GM19452 (cell line): ENCODE results near the gene NEK11.
A peak's percentile ranks its signal among the peaks of the same experiment; 100 is the strongest.
"Not testable (repeated sequence)": the region's sequence is repeated elsewhere in the genome, so short reads cannot be mapped to it uniquely, and the experiment has no call there.

Source experiments
- ATAC-seq: cut with Tn5 transposase; IDR thresholded peaks from one replicate; pipeline ENCODE4 v1.9.1; 2021; ENCODE audit not compliant: unreplicated experiment

NEK11 gene

DNA sequence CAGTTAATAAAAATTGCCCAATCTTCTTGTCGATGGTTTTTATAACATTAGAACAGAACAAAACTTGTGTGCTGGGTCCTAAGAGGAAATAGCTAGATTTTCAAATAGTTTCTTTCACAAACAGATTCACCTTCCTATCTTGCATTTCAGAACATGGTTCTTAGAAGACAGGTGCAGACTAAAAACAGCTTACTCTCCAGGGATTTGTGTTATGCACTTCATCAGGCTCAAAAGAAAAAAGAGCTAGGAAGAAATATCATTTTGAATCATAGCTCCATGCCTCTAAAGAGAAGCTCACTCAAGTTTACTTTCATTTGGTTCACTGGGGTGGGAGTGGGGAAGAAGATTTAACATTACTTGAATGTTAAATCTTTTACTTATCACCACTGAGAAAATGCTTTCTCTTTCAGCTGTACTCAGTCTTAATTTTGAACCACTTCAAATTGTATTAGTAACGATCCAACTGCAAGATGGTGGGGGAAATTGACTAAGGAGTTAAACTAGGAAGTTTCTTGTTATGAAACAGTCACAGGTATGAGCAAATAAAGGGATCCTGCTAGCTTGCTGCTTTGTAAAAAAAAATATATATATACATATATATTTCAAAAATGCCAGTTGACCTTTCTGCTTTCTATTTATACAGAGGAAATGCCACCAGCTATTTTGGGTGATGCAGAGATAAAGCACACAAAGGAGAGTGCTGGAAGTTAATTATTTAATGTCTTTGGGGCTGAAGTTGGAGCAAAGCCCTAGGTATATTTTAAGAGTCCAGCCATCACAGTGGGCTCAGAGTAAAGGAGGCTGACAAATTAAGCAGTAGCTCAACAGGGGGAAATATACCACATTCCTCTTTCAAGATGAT lies 326.6 kb downstream of the NEK11 start:
- no peak for ATAC-seq

DNA sequence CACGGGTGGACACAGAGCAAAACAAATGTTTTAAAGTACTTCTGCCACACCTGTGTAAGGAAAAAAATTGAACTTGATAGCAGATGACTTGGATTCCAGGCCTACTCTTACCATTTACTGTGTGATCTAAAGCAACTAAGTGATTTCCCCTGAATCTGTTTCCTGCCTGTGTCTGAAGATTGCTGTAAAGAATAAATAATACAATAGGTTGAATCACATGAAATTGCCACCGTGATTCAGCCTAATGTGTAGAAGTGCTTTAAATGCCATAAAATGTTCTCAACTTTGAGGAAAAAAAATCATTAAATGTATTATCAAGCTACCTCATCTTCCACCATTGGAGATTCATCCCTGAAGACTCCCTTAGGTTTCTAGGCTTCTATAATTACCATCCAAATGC lies 327.3 kb downstream of the NEK11 start:
- no peak for ATAC-seq

DNA sequence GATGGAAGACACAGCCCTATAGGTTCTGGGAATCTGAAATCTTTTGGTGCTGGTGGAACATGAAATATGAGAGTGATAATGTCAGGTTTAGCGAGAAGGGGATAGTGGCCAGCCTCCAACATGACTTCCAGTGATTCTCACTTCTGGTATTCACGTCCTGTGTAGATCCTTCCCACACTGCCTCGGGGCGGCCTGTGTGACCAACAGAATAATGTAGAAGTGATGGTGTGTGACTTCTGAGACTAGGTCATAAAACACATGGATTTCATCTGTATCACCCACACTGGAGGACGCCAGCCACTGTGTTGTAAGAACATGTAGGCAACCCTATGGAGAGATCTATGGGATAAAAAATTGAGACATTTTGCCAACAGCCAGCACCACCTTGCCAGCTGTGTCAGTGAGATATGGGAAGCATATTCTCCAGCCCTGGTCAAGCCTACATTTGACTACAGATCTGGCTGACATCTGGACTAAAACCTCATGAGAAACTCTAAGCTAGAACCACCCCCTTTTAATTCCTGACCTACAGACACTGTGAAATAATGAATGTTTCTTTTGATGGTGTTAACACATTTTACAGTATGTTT lies 329.4 kb downstream of the NEK11 start:
- no peak for ATAC-seq

DNA sequence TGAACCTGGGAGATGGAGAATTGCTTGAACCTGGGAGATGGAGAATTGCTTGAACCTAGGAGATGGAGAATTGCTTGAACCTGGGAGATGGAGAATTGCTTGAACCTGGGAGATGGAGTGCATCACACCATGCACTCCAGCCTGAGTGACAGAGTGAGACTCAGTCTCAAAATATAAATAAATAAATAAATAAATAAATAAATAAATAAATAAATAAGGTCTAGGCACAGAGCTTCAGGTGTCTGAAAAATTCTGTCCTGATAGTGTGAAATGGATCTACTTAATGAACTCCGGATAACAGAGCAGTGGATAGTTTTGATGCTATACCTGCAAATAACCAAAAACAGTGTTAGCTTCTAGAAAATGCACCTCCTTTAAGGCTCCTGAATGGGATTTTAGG lies 330.6 kb downstream of the NEK11 start:
- no peak for ATAC-seq

DNA sequence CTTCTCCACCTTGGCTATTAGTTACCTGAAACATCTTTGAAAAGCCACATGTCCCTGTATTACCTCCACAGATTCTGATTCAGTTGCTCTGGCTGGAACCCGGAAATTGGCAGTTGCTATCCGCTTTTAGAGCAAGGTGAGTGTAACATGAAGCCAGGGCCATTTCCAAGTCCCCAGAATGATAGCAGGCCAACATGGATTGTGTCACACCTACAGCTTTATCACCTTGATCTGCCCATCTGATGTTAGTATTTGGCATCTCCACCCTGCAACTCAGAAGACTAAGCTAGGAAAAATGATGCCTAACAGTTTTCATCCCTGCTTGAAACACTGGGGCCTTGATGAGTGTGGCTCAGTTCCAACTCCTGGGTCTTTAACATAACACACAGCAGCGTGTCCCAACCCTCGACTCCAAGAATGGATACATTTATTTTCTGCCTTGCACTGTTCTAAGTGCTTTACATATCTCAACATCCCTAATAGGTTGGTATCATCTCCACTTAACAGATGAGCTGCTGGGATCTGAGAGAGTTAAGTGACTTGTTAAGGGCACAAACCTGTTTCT lies 333.6 kb downstream of the NEK11 start:
- ATAC-seq: no peak

DNA sequence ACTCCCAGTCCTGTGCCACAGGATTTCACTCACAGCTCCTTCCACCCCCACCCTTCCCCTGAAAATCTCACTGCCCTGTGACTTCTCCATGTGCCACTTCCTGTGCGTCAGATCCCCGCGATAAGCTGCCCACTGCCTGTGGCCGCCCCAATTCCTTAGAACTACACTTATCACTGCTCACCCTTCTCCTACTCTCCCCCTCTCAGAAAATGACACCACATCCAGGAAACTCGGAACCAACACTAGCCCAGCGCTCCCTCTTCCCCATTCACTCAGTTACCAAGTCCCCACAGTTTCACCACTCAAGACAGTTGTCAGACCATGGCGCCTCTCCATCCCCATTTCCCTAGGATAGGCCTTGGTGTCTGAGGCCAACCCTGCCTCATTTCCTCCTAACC lies 334.4 kb downstream of the NEK11 start:
- ATAC-seq: not testable (repeated sequence)

DNA sequence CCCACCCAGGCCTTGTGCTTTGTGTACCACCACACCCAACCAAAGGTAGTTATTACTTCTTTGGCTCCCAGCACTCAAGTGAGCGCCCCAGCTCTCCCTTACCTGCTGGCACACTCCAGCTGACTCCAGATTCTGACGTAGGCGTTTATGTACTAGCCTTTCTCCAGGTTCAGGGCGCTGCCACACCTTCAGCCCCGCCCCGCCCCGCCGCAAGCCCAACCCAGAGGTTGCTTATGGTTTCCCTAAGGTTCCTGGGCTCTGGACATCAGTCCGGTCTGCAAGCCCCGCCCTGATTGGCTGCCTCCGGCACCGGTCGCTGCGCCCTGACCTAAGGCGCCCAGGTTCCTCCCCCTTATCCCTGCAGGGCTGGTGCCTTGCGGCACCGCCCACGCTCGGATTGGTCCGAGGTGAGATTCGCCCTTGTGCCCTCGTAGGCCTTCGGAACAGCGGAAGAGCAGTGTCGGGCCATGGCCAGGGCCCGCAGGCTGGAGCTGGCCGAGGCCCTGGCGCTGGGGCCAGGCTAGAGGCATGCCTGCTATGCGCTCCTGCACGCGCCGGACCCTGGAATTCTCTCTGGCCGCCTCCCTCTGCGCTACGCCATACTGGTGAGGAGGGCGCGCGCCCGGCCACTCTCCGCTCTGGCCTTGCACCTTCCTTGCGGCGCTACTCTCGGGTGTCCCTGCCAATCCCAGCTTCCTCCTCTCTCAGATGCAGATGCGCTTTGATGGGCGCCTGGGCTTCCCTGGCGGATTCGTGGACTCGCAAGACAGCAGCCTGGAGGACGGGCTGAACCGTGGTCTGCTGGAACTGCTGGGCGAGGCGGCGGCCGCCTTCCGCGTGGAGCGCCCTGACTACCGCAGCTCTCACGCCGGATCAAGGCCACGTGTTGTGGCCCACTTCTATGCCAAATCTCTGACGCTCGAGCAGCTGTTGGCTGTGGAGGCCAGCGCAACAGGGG lies 335.1 kb downstream of the NEK11 start:
- peak; percentile 93 for ATAC-seq

DNA sequence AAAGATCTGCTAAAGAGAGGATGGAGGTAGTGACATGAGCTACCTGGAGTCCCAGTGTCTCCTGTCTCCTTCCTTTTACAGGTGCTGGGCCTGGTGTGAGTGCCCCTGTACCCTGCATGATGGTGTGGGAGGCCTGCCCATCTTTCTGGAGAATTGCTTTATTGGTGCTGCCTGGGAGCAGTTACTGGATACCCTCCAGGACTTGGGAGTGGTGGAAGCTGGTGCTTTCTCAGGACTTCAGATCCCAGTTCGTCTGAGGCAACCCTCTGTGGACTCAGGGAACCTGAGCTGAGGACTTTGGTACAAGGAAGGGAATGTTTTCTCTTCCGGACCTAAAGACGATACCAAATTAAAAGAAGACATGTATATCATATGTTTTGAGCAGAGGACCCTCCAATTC lies 336.6 kb downstream of the NEK11 start:
- no peak for ATAC-seq

DNA sequence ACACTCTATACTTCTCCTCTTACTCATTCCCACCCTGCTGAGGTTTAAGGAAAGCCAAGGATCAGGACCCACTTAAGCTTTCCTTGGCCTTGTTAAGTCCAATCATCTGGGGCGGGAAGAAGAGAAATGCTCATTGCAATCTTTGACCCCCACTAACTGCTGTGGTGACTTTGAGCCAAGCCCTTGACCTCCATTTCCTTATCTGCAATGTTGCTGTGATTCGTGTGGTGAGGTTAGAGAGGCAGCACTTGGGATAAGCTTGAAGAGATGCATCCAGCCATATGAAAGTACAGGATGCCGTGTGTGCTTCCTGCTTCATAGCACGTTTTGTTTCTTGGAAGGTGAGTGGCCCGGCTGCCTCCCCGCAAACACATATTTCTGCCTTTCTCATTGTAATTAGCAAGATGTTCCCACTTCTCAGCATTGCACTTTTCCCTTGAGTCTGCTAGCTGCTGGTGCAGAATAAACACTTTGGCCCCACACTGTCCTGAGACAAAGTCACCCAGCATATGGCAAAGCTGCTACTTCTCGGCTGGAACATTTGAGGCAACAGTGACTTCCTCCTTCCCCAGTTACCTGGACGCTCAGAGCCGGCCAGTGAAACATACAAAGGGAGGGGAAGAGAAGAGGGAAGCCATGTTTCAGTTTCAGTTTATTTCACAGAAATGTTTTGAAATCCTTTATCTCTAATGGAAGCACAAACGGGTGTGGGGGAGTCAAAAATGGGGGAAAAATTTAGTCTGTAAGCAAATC lies 344.4 kb downstream of the NEK11 start:
- ATAC-seq: no peak

DNA sequence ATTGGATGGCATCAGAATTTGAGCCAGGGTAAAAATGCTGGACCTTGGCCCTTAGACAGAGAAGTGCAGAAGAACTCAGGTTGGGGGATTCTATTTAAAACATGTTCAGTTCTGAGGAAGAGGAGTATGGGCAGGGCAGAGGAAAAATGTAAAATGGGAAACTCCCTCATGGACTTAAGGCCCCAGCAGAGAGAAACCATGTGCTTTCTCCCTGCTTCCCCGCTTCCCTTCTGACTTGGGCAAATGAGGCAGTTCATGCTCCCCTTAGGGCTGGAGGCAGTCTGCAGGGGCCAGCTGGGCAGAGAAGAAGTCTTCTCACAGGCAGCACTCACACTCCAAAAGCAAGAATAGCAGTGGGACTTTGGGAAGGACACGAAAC lies 345.0 kb downstream of the NEK11 start:
- no peak for ATAC-seq

DNA sequence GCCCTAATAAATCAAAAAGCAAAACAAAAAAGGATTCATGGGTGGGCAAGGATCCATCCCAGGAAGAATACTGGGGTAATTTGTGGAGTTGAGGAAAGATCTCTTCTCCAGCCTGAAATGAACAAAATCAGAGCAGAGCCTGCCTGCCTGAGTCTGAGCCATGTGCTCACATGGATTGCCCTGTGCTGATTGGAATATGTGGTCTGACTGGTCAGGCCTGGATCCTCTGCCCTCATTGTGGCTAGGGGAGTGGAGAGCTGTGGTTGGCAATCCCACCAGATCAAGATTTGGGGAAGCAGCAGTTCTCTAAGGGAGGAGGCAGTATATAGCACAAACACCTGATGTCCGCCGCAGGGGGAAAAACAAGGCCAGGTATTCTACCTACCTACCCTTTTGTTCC lies 348.1 kb downstream of the NEK11 start:
- no peak for ATAC-seq

DNA sequence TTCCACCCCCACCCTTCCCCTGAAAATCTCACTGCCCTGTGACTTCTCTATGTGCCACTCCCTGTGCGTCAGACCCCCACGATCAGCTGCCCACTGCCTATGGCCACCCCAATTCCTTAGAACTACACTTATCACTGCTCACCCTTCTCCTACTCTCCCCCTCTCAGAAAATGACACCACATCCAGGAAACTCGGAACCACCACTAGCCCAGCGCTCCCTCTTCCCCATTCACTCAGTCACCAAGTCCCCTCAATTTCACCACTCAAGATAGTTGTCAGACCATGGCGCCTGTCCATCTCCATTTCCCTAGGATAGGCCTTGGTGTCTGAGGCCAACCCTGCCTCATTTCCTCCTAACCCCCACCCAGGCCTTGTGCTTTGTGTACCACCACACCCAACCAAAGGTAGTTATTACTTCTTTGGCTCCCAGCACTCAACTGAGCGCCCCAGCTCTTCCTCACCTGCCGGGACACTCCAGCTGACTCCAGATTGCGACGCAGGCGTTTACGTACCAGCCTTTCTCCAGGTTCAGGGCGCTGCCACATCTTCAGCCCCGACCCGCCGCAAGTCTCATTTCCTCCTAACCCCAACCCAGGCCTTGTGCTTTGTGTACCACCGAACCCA lies 354.3 kb downstream of the NEK11 start:
- ATAC-seq: peak; percentile 15

DNA sequence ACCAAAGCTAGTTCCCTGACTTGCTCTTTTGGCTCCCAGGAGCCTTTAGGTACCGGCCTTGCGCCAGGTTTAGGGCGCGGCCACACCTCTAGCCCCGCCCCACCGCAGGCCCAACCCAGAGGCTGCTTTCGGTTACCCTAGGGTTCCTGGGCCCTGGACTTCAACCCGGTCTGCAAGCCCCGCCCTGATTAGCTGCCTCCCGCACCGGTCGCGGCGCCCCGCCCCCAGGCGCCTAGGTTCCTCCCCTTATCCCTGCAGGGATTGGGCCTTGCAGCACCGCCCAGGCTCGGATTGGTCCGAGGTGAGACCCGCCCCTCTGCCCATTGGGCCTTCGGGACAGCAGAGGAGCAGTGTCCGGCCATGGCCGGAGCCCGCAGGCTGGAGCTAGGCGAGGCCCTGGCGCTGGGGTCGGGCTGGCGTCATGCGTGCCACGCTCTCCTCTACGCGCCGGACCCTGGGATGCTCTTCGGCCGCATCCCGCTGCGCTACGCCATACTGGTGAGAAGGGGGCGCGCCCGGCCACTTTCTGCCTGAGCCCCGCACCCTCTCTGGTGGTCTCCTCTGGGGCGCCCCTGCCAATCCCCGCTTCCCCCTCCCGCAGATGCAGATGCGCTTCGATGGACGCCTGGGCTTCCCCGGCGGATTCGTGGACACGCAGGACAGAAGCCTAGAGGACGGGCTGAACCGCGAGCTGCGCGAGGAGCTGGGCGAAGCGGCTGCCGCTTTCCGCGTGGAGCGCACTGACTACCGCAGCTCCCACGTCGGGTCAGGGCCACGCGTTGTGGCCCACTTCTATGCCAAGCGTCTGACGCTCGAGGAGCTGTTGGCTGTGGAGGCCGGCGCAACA lies 355.0 kb downstream of the NEK11 start, which contains the start of gene NUDT16:
Gene NUDT16, plus strand, starts transcription at position 330 of the 847 bp plus-strand sequence. Its CDS starts 31 bp downstream, at position 361.
- ATAC-seq: peak; percentile 98

DNA sequence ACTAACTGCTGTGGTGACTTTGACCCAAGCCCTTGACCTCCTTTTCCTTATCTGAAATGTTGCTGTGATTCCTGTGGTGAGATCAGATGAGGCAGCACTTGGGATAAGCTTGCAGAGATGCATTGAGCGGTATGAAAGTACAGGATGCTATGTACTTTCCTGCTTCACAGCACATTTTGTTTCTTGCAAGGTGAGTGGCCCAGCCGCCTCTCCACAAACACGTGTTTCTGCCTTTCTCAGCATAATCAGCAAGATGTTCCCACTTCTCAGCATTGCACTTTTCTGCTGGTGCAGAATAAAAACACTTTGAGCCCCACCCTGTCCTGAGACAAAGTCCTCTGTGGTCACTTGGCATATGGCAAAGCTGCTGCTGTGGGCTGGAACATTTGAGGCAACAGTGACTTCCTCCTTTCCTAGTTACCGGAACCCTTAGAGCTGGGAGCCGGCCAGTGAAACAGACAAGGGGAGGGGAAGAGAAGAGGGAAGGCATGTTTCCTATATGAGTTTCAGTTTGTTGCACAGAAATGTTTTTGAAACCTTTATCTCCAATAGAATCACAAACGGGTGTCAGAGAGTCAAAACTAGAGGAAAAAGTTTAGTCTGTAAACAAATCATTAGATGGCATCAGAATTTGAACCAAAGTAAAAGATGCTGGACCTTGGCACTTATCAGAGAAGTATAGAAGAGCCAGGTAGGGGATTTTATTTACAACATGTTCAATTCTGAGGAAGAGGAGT lies 359.9 kb downstream of the NEK11 start:
- no peak for ATAC-seq

DNA sequence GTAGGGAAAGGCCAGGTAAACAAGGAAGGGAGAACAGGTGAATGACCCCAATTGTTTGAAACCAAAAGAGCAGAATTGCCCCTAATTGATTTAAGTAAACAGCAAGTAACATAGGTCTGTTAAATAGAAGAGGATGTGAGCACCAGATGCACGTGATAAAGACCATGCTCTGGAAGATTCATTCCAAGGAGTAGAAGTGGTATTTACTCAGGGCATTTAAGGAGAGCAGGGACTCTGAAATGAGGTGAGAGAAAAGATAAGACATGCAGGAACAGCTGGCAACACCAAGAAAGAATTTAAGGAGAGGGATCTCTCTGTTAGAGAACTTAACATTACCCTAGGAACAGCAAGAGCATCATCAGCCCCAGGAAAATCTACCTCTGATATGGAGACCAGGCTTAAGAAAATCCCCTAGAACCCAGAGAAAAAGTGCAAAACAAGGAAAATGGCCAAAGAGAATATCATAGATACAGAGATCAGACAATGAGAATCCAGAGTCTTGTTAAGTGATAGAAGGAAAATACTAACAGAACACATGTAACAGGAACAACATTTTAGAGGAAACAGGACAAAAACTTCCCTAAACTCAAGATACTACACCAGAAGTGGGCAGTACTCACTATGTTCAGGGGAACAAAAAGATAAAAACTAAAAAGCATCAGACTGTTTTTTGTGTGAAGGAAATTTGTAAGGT lies 361.3 kb downstream of the NEK11 start:
- ATAC-seq: no peak

DNA sequence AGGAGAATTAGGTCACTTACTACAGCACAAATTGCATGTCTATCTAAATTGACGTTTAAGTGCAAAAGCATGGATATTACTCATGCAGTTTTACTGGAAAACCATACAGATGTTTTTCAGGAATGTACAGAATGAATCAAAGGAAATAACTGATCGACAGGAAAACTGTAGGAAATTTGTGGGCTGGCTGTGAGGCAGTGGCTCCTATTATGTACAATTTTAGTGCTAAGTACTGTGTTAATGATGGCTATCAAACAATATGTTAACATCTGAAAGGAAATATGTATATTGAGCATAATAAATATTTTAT lies 361.8 kb downstream of the NEK11 start:
- no peak for ATAC-seq

DNA sequence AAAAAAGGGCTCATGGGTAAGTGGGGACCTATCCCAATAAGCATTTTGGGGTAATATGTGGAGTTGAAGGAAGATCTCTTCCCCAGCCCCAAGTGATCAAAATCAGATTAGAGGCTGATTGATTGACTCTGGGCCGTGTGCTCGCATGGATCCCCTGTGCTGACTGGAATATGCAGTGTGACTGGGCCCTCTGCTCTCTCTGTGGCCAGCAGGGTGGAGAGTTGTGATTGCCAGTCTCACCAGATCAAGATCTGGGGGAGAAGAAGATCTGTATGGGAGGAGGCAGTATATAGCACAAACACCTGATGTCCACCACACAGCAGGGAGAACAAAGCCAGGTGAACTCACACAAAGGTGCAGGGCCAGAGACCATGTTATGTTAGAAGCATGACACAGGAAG lies 363.7 kb downstream of the NEK11 start:
- no peak for ATAC-seq

DNA sequence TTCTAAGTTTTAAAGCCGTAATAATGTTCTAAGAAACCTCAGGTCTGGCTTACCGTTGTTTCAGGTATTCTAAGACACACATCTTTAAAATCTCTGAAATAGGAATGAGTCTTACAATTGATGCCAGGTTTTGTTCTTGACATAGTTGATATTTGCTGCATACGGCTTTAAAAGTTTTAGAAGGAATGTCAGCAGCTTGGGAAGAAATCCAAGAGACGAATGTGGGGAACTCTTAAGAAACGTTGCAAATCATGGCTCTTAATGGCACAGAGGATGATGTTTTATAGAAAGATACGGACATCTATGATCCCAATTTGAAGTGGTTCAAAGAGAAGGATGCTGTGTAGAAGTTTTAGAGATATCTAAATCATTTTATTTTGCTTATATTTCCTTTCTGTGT lies 366.4 kb downstream of the NEK11 start:
- ATAC-seq: no peak
